Measurements from ENCODE around the gene VPS11. TPM values are rescaled to one million over a fixed set of nuclear protein-coding genes. Genes with fewer than 3 reads are reported as not detected.

Gene VPS11
- total and polyA plus RNA-seq, 10 of the 15 experiments (the other 5 are each of a cell fraction or from before 2014, with no cell fraction given), result 15.8 to 26.4 (median 24.5) TPM

GRCh38 chr11:119067371-119068222 is at the start of gene VPS11 (continued):
- TF ChIP-seq ZNF592 (IDR thresholded peaks at IDR 0.05), result no peak
- peak; percentile 64; the same call in 1 of the 2 replicates for TF ChIP-seq STAT1 (conservative IDR thresholded peaks at IDR 0.05)
- no peak for TF ChIP-seq KLF5 (IDR thresholded peaks at IDR 0.05; ENCODE audit: partially characterized antibody)
- no peak for TF ChIP-seq BCLAF1 (IDR thresholded peaks at IDR 0.05)
- peak; percentile 57; the same call in 1 of the 2 replicates for TF ChIP-seq ZBTB4 (CRISPR knock-in tag; IDR thresholded peaks at IDR 0.05)
- TF ChIP-seq HSF1 (IDR thresholded peaks at IDR 0.05; ENCODE audit: low read depth, low read length), result no peak
- TF ChIP-seq DPF2 (IDR thresholded peaks at IDR 0.05), result 0 out of 2 replicates have a peak, but pooled peaks have one; percentile 47
- 0 out of 2 replicates have a peak, but pooled peaks have one; percentile 60 for TF ChIP-seq TCF12 (IDR thresholded peaks at IDR 0.05; ENCODE audit: low read depth, low read length)
- TF ChIP-seq POLR2AphosphoS5 (IDR thresholded peaks at IDR 0.05; ENCODE audit: low read length), result peak; percentile 89
- TF ChIP-seq NBN (IDR thresholded peaks at IDR 0.05), result peak; percentile 79
- TF ChIP-seq RAD51 (IDR thresholded peaks at IDR 0.05), result peak; percentile 99
- no peak for TF ChIP-seq NR2C2 (IDR thresholded peaks at IDR 0.05; ENCODE audit: borderline replicate concordance, control insufficient read depth, insufficient read length, low read depth)
- TF ChIP-seq NKRF (conservative IDR thresholded peaks at IDR 0.05), result peak; percentile 95
- TF ChIP-seq CREB1 (IDR thresholded peaks at IDR 0.05; ENCODE audit: low read depth), result peak; percentile 74
- TF ChIP-seq FOXK2 (IDR thresholded peaks at IDR 0.05), result 0 out of 2 replicates have a peak, but pooled peaks have one; percentile 30

All from GM12878 (cell line).